T-helper 1 cell treated with Interleukin-12 subunit alpha and Interleukin-12 subunit beta and Interleukin-4 antibody, amounts not matched to agents 30 μg/mL and 1 μg/mL, for 36 hours (primary cell): ENCODE data around the gene MEAF6.
A peak's percentile ranks its signal among the peaks of the same experiment; 100 is the strongest.

Experiments
- H3K27ac Mint-ChIP-seq: one replicate; pipeline ENCODE4 v1.8.0; 2021; ENCODE audit warnings: mild to moderate bottlenecking, mixed read lengths
- H3K27me3 Mint-ChIP-seq: one replicate; pipeline ENCODE4 v1.8.0; 2021; ENCODE audit warnings: low read depth, mixed read lengths
- H3K36me3 Mint-ChIP-seq: one replicate; pipeline ENCODE4 v1.8.0; 2021; ENCODE audit warnings: low read depth, mixed read lengths
- H3K4me1 Mint-ChIP-seq: one replicate; pipeline ENCODE4 v1.8.0; 2021; ENCODE audit warnings: low read depth, mixed read lengths
- H3K4me3 Mint-ChIP-seq: one replicate; pipeline ENCODE4 v1.8.0; 2021; ENCODE audit warnings: mild to moderate bottlenecking, moderate library complexity, mixed read lengths
- H3K9me3 Mint-ChIP-seq: one replicate; pipeline ENCODE4 v1.8.0; 2021; ENCODE audit warnings: mixed read lengths

Gene MEAF6

DNA sequence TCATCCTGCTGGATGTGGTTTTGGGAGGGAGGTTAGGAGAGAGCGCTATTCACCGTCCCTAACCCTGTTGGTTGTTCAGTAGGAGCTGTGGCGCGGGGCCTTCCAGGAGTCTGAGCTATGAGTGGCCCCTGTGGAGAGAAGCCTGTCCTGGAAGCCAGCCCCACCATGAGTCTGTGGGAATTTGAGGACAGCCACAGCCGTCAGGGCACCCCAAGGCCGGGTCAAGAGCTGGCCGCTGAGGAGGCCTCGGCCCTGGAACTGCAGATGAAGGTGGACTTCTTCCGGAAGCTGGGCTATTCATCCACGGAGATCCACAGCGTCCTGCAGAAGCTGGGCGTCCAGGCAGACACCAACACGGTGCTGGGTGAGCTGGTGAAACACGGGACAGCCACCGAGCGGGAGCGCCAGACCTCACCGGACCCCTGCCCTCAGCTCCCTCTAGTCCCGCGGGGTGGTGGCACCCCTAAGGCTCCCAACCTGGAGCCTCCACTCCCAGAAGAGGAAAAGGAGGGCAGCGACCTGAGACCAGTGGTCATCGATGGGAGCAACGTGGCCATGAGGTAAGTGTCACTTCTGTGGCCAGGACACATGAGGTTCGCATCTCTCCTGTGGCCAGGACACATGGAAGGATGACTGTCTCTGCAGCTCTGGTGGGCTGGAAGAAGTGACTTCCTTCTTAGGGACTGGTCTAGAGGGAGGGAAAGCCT lies 39.0 kb downstream of the MEAF6 start:
- Mint-ChIP-seq H3K4me3 (peak overlapping the region; percentile 99), H3K9me3 (no peaks in the 10 kb centered on the region), H3K4me1 (peaks cover 35% of the 10 kb centered on the region), H3K27me3 (no peaks in the 10 kb centered on the region), H3K36me3 (peaks cover 53% of the 10 kb centered on the region), H3K27ac (peak overlapping the region; percentile 97)

DNA sequence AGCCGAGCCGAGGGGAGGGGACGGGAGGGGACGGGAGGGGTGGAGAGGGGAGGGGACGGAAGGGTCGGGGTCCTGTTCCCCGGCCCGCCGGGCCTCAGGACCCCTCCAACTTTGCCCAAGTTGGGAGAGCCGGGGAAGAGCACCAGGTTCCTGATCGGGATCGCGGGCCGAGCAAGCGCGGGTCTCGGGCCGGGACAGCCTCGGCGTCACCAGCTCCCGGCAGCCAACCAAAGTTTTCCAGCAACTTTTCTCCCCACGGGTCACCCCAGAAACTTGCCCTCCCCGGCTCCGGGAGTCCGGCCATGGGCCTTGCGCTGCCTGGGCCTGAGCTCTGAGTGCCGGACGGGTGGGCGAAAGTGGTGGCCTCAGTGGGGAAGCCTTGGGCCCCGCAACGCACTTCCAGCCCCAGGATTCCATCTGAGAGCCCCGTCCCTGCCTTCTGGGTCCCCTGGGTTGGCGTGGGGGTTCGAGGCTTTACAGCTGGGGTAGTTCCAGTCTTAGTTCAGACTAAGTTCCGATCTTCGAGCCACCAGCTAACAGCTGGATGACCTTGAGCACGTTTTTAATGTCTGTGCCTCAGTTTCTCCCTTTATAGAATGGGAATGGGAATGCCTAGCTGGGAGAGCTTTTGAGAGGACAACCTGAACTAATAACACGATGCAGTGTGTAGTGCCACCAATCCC lies 39.7 kb downstream of the MEAF6 start:
- Mint-ChIP-seq H3K9me3 (no peaks in the 10 kb centered on the region), H3K4me1 (peaks cover 32% of the 10 kb centered on the region), H3K4me3 (peak overlapping the region; percentile 99), H3K27me3 (no peaks in the 10 kb centered on the region), H3K36me3 (peaks cover 49% of the 10 kb centered on the region), H3K27ac (peak overlapping the region; percentile 87)

DNA sequence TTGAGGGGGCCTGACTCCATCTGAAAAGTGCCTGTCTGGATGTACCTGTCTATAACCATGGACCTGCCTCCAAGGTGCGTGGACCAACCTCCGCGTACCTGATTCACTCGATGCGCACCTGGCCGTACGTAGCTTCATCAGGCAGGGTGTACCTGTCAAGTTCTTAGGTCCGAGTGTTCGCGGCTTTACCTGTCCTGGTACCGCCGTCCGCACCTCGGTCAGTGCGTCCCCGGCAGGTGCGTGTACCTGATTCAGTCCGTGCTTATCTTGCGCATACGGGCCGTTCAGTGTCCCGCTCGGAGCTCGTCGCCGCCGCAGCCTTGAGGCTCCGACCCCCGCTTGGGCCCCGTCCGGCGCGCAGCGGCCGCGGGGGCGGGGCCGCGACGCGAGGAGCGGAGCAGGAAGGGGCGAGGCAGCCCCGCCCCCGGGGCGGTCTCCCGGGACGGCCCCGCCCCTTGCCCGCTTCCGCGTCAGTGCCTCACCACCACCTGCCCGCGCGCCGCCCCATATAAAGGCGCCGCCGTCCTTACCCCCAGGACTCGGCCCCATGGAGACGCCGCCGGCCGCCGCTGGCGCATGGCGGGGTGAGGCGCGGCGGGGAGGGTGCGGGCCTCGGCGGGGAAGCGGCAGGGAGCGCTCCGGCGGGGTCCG lies 40.4 kb downstream of the MEAF6 start, which contains the start of gene ZC3H12A:
Gene ZC3H12A, plus strand, starts transcription at position 535 of the 651 bp plus-strand sequence. CDS start 917 bp downstream, outside the sequence.
- Mint-ChIP-seq H3K36me3 (peaks cover 42% of the 10 kb centered on the region), H3K9me3 (no peaks in the 10 kb centered on the region), H3K27ac (peak within 1 kb of the TSS; percentile 87), H3K4me3 (peak within 1 kb of the TSS; percentile 99), H3K27me3 (no peaks in the 10 kb centered on the region), H3K4me1 (peaks cover 35% of the 10 kb centered on the region)

DNA sequence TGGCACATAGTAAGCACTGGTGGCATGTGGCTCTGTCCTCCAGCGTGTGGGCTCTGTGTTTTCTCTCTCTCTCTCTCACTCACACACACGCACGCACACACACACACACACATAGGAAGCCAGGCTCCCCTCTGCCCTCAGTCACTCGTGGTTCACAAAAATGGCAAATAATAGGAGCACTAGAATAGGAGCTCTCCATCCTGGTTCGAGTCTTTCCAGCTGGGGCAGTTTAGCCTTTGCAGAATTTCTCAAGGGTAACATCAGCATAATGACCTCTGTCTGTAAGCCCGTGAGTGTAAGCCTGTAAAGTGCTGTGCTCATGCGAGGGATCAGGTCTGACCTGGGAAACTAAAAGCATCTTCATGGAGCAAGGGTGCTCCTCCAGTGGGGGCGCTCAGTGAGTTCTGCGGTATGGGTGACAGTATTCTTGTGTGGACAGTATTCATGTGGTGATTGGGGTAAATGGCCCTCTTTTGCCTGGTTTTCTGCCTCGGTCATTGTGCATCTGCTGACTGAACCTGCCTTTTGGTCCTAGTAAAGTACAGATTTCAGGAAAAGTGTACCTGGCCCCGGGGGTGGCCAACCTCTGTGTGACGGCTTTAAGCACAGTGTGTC lies 41.0 kb downstream of the MEAF6 start:
- peak overlapping the region; percentile 53 for H3K27ac Mint-ChIP-seq
- H3K9me3 Mint-ChIP-seq, result no peaks in the 10 kb centered on the region
- H3K36me3 Mint-ChIP-seq, result peaks cover 36% of the 10 kb centered on the region
- H3K27me3 Mint-ChIP-seq, result no peaks in the 10 kb centered on the region
- peaks cover 35% of the 10 kb centered on the region for H3K4me1 Mint-ChIP-seq
- peak overlapping the region; percentile 72 for H3K4me3 Mint-ChIP-seq

DNA sequence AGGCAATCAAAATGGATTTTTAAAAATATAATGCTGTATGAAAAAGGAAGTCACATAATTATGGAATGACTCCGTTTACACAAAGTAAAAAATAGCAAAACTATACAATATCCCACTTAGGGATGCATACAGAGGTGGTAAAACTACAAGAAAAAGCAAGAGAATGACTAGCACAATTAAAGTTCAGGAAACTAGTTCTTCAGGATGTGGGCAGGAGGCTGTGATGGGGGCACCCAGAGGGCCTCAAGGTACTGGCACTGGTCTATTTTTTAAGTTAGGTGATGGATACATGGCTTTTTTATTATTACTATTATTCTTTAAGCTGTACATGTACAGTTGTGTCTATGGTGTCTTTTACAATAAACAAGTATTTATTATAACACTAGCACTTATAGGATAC lies 41.6 kb downstream of the MEAF6 start:
- Mint-ChIP-seq H3K27ac (peak overlapping the region; percentile 64), H3K36me3 (peaks cover 31% of the 10 kb centered on the region), H3K27me3 (no peaks in the 10 kb centered on the region), H3K4me1 (peaks cover 35% of the 10 kb centered on the region), H3K9me3 (no peaks in the 10 kb centered on the region), H3K4me3 (peak overlapping the region; percentile 72)

DNA sequence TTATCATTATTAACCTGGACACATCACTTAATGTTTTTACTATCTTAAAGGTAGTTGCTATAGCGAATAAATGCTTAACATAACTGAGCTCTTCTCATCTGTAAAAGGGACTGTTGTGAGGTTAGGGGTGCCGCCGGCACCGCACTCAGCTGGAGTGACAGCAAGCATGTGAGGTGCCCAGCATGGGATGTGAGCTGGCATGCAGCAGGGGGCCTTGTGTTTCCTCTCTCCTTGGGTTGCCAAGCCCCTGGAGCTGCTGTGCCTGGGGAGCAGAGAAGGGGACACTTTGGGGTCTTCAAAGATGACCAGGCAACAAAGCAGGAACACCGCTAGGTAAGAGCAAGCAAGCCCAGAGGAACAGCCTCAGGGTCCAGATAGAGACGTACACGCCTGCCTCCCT lies 42.3 kb downstream of the MEAF6 start:
- peak overlapping the region; percentile 11 for H3K4me3 Mint-ChIP-seq
- peaks cover 30% of the 10 kb centered on the region for H3K4me1 Mint-ChIP-seq
- H3K9me3 Mint-ChIP-seq, result no peaks in the 10 kb centered on the region
- H3K36me3 Mint-ChIP-seq, result peaks cover 24% of the 10 kb centered on the region
- H3K27ac Mint-ChIP-seq, result no peak overlapping the region
- no peaks in the 10 kb centered on the region for H3K27me3 Mint-ChIP-seq

DNA sequence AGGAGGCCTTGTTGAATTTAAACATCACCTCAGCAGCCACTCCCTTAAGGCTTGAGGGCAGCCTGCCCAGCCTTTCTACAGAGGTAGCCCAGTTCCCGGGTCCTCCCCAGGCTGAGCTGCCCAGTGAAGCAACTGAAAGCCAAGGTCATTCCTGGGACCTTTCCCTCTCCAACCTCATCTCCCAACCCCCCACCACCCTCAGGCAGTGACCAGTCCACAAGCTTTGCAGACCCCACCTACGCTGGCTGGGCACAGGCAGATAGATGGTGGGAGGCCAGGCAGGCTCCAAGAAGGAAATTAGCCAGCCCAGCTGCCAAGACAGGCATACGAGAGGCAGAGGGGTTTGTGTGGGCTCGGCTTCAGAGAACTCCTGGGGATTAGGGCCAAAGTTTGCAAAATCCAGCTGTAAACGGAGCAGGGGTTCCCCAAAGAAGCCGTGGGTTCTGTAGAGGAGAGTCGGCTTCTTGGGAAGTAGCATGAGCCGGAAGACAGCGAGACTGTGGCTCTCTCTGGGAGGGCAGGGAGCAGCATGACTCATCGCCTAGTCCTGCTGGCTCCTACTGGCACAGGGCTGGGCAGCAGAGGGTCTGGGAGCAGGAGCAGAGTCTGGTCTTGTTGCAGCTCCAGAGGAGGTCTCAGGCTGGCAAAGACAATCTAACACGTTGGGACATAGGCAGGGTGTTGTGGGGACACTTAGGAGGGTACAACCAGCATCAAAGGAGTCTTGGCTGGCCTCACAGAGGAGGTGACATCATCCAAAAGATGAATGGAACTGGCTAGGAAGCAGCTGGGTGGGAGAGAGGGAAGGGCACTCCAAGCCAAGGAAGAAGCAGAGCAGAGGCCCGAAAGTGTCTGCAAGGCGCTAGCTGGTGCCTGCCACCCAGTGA lies 43.0 kb downstream of the MEAF6 start:
- Mint-ChIP-seq H3K4me1 (peaks cover 27% of the 10 kb centered on the region), H3K27ac (no peak overlapping the region), H3K36me3 (peaks cover 17% of the 10 kb centered on the region), H3K4me3 (no peak overlapping the region), H3K27me3 (no peaks in the 10 kb centered on the region), H3K9me3 (no peaks in the 10 kb centered on the region)

DNA sequence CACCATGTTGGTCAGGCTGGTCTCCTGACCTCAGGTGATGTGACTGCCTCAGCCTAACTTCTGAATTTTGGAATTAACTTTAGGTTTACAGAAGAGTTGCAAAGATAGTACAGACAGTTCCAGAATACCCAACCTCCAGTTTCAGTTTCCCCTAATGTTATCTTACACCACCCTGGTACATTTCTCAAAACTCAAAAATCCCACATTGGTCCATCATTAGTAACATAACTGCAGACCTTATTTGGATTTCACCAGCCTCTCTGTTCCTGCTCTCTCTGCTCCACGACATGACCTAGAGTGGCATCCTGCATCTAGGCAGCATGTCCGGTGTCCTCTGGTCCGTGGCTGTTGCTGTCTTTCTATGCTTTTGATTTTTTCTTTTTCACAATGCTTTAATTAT lies 45.2 kb downstream of the MEAF6 start:
- H3K9me3 Mint-ChIP-seq, result no peaks in the 10 kb centered on the region
- H3K36me3 Mint-ChIP-seq, result no peaks in the 10 kb centered on the region
- H3K27ac Mint-ChIP-seq, result no peak overlapping the region
- H3K4me3 Mint-ChIP-seq, result no peak overlapping the region
- H3K4me1 Mint-ChIP-seq, result peaks cover 27% of the 10 kb centered on the region
- H3K27me3 Mint-ChIP-seq, result no peaks in the 10 kb centered on the region

DNA sequence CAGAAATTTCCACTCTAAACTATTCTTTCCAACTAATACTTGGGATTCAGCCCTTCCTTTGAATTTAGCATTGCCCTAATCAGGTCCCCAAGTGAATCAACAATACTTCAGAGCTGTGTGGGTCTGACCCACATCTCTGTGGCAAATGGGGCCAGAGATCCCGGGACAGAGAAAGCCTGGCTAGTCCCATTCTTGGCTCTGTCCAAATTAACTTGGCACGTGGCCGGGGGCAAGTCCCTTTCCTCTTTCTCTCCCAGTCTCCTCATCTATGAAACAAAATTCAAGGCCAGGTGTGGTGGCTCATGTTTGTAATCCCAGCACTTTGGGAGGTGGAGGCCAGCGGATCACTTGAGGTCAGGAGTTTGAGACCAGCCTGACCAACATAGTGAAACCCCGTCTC lies 46.5 kb downstream of the MEAF6 start:
- peaks cover 20% of the 10 kb centered on the region for H3K4me1 Mint-ChIP-seq

DNA sequence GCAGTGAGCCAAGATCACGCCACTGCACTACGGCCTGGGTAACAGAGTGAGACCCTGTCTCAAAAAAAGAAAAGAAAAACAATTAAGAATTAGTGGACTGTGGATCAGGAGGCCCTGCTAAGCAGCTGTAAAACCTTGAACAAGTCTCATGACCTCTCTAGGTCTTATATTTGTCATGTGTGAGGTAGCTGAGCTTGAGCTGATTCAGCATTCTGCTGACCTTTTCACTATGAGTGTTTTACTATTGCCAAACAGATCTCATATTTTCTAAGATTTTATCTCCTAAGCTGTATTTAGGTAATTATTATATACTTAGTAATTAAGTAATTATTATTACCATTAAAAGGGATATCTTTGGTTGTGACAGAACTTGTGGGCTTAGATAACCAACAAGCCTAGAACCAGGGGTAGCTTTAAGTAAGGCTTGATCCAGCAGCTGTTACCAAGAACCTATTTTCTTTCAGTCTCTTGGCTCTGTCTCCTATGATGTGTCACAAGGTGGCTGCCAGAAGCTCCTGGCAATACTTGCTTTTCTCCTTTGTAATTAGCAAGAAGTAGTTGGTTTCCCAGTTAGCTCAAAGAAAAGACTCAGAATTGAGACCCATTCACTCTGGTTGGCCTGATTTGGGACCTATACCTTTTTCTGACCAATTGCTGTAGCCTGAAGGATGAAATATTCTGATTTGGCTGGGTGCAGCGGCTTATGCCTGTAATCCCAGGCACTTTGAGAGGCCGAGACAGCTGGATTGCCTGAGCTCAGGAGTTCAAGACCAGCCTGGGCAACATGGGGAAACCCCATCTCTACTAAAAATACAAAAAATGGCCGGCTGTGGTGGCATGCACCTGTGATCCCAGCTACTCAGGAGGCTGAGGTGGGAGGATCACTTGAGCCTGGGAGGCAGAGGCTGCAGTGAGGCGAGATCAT lies 48.7 kb downstream of the MEAF6 start:
- Mint-ChIP-seq H3K9me3 (no peaks in the 10 kb centered on the region), H3K27me3 (no peaks in the 10 kb centered on the region), H3K4me1 (peaks cover 6% of the 10 kb centered on the region), H3K36me3 (no peaks in the 10 kb centered on the region), H3K27ac (no peak overlapping the region), H3K4me3 (no peak overlapping the region)

More for the DNA sequence above, 46.5 kb downstream of the MEAF6 start:
- Mint-ChIP-seq H3K36me3 (no peaks in the 10 kb centered on the region), H3K4me3 (no peak overlapping the region), H3K27me3 (no peaks in the 10 kb centered on the region), H3K9me3 (no peaks in the 10 kb centered on the region), H3K27ac (no peak overlapping the region)

DNA sequence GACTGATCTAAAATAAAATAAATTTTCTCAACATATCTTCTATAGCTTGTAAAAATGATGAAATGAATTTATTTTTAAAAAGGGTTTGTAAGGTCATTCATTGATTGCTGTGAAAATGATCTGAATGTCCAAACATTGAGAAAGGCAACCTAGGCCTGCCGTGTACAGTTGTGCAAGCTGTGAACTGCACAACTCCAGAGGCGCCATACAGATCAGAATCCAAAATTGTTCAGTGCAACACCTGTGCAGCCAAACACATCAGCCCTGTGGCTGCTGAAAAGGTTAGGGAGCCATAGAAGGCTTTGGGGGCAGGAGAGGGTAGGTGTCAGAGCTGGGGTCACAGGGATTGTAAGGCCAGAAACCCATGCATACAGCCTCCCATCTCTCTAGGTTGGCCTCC lies 50.1 kb downstream of the MEAF6 start:
- Mint-ChIP-seq H3K9me3 (no peaks in the 10 kb centered on the region), H3K4me3 (no peak overlapping the region), H3K36me3 (no peaks in the 10 kb centered on the region), H3K27ac (no peak overlapping the region), H3K4me1 (peaks cover 2% of the 10 kb centered on the region), H3K27me3 (no peaks in the 10 kb centered on the region)

DNA sequence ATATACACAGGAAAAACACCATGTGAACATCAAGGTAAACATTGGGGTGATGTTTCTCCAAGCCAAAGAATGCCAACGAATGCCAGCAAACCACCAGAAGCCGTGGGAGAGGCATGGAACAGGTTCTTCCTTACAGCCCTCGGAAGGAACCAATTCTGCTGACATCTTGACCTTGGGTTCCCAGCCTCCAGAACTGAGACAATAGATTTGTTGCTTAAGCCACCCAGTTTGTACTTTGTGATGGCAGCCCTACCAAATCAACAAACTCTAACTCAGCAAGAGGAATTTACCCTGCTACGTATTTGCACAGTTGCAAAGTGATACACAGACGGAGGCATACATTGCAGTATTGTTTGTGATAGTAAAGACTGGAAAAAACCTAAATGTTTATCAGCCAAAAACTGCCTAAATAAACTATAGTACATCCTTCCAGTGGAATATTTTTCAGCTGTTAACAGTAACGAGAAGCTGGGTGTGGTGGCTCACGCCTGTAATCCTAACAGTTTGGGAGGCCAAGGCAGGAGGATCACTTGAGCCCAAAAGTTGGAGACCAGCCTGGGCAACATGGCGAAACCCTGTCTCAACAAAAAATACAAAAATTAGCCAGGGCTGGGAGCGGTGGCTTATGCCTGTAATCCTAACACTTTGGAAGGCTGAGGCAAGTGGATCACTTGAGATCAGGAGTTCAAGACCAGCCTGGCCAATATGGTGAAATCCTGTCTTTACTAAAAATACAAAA lies 52.7 kb downstream of the MEAF6 start:
- H3K4me3 Mint-ChIP-seq, result no peak overlapping the region
- H3K27ac Mint-ChIP-seq, result no peak overlapping the region
- H3K27me3 Mint-ChIP-seq, result no peaks in the 10 kb centered on the region
- H3K9me3 Mint-ChIP-seq, result no peaks in the 10 kb centered on the region
- no peaks in the 10 kb centered on the region for H3K36me3 Mint-ChIP-seq
- H3K4me1 Mint-ChIP-seq, result no peaks in the 10 kb centered on the region
